OCI-LY1 (cell line): ENCODE measurements around the gene DNAH1.
"Not testable (repeated sequence)": the region's sequence is repeated elsewhere in the genome, so short reads cannot be mapped to it uniquely, and the experiment has no call there.

Experiments used
- H2AFZ ChIP-seq: fragments of 200-600 bp; sonication (generic), shearing (Covaris generic); 2 replicates; pipeline ENCODE4 v1.6.0; 2014; ENCODE audit warnings: antibody characterized with exemption, mild to moderate bottlenecking, low read length
- H3F3A ChIP-seq: fragments of 200-600 bp; sonication (generic), shearing (Covaris generic); 2 replicates; pipeline ENCODE4 v1.6.0; 2014; ENCODE audit warnings: mild to moderate bottlenecking, antibody characterized with exemption, low read length, moderate library complexity; ENCODE audit not compliant: insufficient read depth
- H3K27ac ChIP-seq: fragments of 200-600 bp; sonication (generic); 2 replicates; pipeline ENCODE4 v1.5.1; 2014; ENCODE audit warnings: low read length, mixed run types, mild to moderate bottlenecking, low read depth; ENCODE audit not compliant: poor library complexity, severe bottlenecking
- H3K27me3 ChIP-seq: fragments of 200-600 bp; sonication (generic); 2 replicates; pipeline ENCODE4 v1.6.0; 2014; ENCODE audit warnings: antibody characterized with exemption, mild to moderate bottlenecking, low read length, moderate library complexity; ENCODE audit not compliant: insufficient read depth
- H3K36me3 ChIP-seq: fragments of 200-600 bp; sonication (generic); 2 replicates; pipeline ENCODE4 v1.6.1; 2014; ENCODE audit warnings: mild to moderate bottlenecking, antibody characterized with exemption, low read length, moderate library complexity, mixed read lengths; ENCODE audit not compliant: insufficient read depth
- H3K4me1 ChIP-seq: fragments of 200-600 bp; sonication (generic); 2 replicates; pipeline ENCODE4 v1.5.1; 2014; ENCODE audit warnings: mild to moderate bottlenecking, low read length, moderate library complexity; ENCODE audit not compliant: insufficient read depth, severe bottlenecking
- H3K4me2 ChIP-seq: fragments of 200-600 bp; sonication (generic), shearing (Covaris generic); 2 replicates; pipeline ENCODE4 v1.6.1; 2014; ENCODE audit warnings: low read length
- H3K4me3 ChIP-seq: fragments of 200-600 bp; sonication (generic); 2 replicates; pipeline ENCODE4 v1.5.1; 2014; ENCODE audit warnings: low read length, low read depth, mild to moderate bottlenecking, mixed read lengths; ENCODE audit not compliant: poor library complexity, severe bottlenecking
- H3K79me2 ChIP-seq: fragments of 200-600 bp; shearing (Covaris generic); 2 replicates; pipeline ENCODE4 v1.6.1; 2016; ENCODE audit warnings: mixed run types, low read length, mixed read lengths; ENCODE audit not compliant: insufficient read depth
- H3K9ac ChIP-seq: fragments of 200-600 bp; sonication (generic), shearing (Covaris generic); 2 replicates; pipeline ENCODE4 v1.6.1; 2014; ENCODE audit warnings: mild to moderate bottlenecking, low read length, mixed read lengths
- H3K9me2 ChIP-seq: fragments of 200-600 bp; sonication (generic), shearing (Covaris generic); 2 replicates; pipeline ENCODE4 v1.6.1; 2014; ENCODE audit warnings: low read depth, mild to moderate bottlenecking, low read length, mixed read lengths
- H3K9me3 ChIP-seq: fragments of 200-600 bp; shearing (Covaris generic); 2 replicates; pipeline ENCODE4 v1.6.1; 2014; ENCODE audit warnings: low read length, mixed read lengths
- H4K20me1 ChIP-seq: fragments of 200-600 bp; sonication (generic), shearing (Covaris generic); 2 replicates; pipeline ENCODE4 v1.6.0; 2016; ENCODE audit warnings: mild to moderate bottlenecking, low read length; ENCODE audit not compliant: insufficient read depth
- EZH2 ChIP-seq: fragments of 200-600 bp; sonication (generic), shearing (Covaris generic); IDR thresholded peaks from 2 replicates; pipeline ENCODE4 v1.8.0; 2017; ENCODE audit warnings: borderline replicate concordance, mixed run types, mild to moderate bottlenecking, antibody characterized with exemption, low read length, moderate library complexity, mixed read lengths
- TF ChIP-seq, protein P1 (sequence below): fragments of 200-600 bp; sonication (generic), shearing (Covaris generic); IDR thresholded peaks from 2 replicates; pipeline ENCODE4 v1.5.1; 2017; ENCODE audit warnings: mild to moderate bottlenecking, antibody characterized with exemption, low read length, moderate library complexity, mixed read lengths

DNAH1 gene

DNA sequence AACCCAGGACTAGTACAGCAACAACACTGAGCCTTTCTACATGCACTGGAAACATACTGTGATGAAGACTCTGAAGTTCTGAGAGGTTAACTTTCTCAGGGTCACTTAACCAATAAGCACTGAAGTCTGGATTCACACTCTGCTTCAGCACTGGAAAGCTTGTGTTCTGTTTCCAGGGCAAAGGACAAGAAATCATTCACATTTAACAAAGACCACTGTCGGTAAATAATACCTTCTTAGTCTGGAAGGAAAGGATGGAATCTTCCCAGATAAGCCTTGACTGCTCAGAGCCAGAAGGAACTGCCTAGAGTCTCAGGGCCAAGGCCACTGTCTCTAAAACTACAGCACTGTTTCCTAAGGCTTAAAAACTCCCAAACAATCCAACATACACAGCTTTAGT lies 32.8 kb upstream of the DNAH1 start:
- Histone ChIP-seq H3K36me3 (no peaks in the 10 kb centered on the region), H3K4me1 (peaks cover 25% of the 10 kb centered on the region), H3K4me3 (no peak overlapping the region), H3K27me3 (no peaks in the 10 kb centered on the region), H3K9me3 (no peaks in the 10 kb centered on the region), H3K4me2 (no peak overlapping the region), H4K20me1 (no peaks in the 10 kb centered on the region), H3K9me2 (no peaks in the 10 kb centered on the region), H3F3A (no peaks in the 10 kb centered on the region), H3K79me2 (no peaks in the 10 kb centered on the region), H3K27ac (no peak overlapping the region), H3K9ac (no peak overlapping the region), H2AFZ (no peak overlapping the region)
- TF ChIP-seq, protein P1, sequence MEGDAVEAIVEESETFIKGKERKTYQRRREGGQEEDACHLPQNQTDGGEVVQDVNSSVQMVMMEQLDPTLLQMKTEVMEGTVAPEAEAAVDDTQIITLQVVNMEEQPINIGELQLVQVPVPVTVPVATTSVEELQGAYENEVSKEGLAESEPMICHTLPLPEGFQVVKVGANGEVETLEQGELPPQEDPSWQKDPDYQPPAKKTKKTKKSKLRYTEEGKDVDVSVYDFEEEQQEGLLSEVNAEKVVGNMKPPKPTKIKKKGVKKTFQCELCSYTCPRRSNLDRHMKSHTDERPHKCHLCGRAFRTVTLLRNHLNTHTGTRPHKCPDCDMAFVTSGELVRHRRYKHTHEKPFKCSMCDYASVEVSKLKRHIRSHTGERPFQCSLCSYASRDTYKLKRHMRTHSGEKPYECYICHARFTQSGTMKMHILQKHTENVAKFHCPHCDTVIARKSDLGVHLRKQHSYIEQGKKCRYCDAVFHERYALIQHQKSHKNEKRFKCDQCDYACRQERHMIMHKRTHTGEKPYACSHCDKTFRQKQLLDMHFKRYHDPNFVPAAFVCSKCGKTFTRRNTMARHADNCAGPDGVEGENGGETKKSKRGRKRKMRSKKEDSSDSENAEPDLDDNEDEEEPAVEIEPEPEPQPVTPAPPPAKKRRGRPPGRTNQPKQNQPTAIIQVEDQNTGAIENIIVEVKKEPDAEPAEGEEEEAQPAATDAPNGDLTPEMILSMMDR, result no peak
- TF ChIP-seq EZH2, result no peak

DNA sequence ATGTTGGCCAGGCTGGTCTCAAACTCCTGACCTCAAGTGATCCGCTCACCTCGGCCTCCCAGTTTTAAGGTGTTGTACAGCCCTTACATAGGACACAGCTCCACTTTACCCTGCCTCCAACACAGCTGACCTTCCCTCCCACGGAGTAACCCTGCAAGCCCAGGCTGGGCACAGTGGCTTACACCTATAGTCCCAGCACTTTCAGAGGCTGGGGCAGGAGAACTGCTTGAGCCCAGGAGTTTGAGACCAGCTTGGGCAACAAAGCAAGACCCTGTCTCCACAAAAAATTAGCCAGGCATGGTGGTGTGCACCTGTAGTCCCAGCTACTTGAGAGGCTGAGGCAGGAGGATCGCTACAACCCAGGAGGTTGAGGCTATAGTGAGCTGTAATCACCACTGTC lies 32.1 kb upstream of the DNAH1 start:
- not testable (repeated sequence) for H3K4me3 ChIP-seq, H3K27ac ChIP-seq, H3F3A ChIP-seq, H3K9ac ChIP-seq, H3K9me3 ChIP-seq, H3K27me3 ChIP-seq, H3K4me2 ChIP-seq, H2AFZ ChIP-seq, H4K20me1 ChIP-seq, H3K36me3 ChIP-seq, H3K9me2 ChIP-seq, H3K79me2 ChIP-seq
- H3K4me1 ChIP-seq, result peaks cover 30% of the 10 kb centered on the region

DNA sequence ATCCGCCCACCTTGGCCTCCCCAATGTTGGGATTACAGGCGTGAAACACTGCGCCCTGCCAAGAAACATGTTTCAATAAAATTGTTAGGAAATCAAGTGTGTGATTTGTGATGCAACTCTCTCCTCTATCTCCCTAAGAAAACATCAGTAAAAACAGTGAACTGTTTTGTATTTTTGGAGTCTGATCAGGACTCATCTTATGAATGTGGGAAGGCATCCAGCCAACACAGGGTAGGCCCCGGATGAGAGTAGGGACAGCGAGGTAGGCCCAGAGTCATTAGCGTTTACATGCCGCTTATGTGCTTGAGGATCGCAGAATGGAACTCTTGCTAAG lies 29.4 kb upstream of the DNAH1 start:
- Histone ChIP-seq H3K27ac (peak overlapping the region; percentile 94), H3K9me2 (no peaks in the 10 kb centered on the region), H3F3A (no peaks in the 10 kb centered on the region), H3K4me2 (peak overlapping the region; percentile 84), H3K79me2 (no peaks in the 10 kb centered on the region), H3K27me3 (no peaks in the 10 kb centered on the region), H4K20me1 (no peaks in the 10 kb centered on the region), H3K4me3 (peak overlapping the region; percentile 70), H2AFZ (no peak overlapping the region), H3K9ac (peak overlapping the region; percentile 80), H3K9me3 (no peaks in the 10 kb centered on the region), H3K4me1 (peaks cover 24% of the 10 kb centered on the region), H3K36me3 (peaks cover 3% of the 10 kb centered on the region; the same call in 1 of the 2 replicates)
- TF ChIP-seq EZH2, result no peak
- TF ChIP-seq, protein P1, result no peak

DNA sequence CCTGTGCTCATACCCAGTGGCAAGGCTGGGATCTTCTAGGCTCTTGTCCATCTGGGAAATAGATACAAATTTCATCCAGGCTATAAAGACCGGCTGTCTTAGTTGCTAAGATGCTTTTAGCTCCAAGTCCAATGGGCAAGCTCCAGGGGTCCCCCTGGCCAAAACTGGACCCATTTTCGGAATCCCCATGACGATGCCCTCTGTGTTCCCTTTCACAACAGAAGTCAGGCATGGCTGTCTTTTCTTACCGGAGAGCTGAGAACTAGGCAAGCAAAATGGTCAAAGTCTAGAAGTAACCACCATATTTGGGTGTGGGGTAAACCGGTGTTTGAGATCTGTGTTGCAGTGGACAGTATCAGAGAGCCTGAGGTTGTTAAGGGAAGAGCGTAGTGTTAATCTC lies 27.4 kb upstream of the DNAH1 start:
- Histone ChIP-seq H3F3A (no peaks in the 10 kb centered on the region), H3K9me3 (no peaks in the 10 kb centered on the region), H4K20me1 (no peaks in the 10 kb centered on the region), H3K36me3 (peaks cover 10% of the 10 kb centered on the region; the same call in 1 of the 2 replicates), H3K79me2 (no peaks in the 10 kb centered on the region), H3K4me2 (peak overlapping the region; percentile 84), H3K27me3 (no peaks in the 10 kb centered on the region), H3K9me2 (no peaks in the 10 kb centered on the region), H3K9ac (peak overlapping the region; percentile 80), H3K27ac (peak overlapping the region; percentile 94), H2AFZ (no peak overlapping the region), H3K4me3 (peak overlapping the region; percentile 70), H3K4me1 (peaks cover 19% of the 10 kb centered on the region)
- TF ChIP-seq, protein P1, result no peak
- TF ChIP-seq EZH2, result no peak
